HEK293 (cell line): ENCODE results near the gene IDI2.

Experiments
- AEBP2 ChIP-seq: fragments of 450-650 bp; formaldehyde crosslinking; IDR thresholded peaks from 2 replicates; pipeline ENCODE4 v1.5.1; 2016; ENCODE audit warnings: missing biosample characterization, missing genetic modification characterization, borderline replicate concordance
- ATF2 ChIP-seq: fragments of 450-650 bp; formaldehyde crosslinking; IDR thresholded peaks from 2 replicates; pipeline ENCODE4 v1.5.1; 2016; ENCODE audit warnings: missing biosample characterization, missing genetic modification characterization, low read depth
- PATZ1 ChIP-seq: fragments of 450-650 bp; formaldehyde crosslinking; IDR thresholded peaks from 2 replicates; pipeline ENCODE4 v1.5.1; 2016; ENCODE audit warnings: missing biosample characterization, missing genetic modification characterization
- PRDM2 ChIP-seq: fragments of 450-650 bp; formaldehyde crosslinking; IDR thresholded peaks from 2 replicates; pipeline ENCODE4 v1.5.1; 2016; ENCODE audit warnings: missing biosample characterization, missing genetic modification characterization, borderline replicate concordance
- TCF7L2 ChIP-seq: IDR thresholded peaks from 2 replicates; pipeline ENCODE4 v1.6.1; 2011; ENCODE audit warnings: low read depth, mild to moderate bottlenecking, inconsistent platforms, low read length, moderate library complexity, borderline replicate concordance
- ZBTB10 ChIP-seq: fragments of 450-650 bp; formaldehyde crosslinking; IDR thresholded peaks from 2 replicates; pipeline ENCODE4 v1.5.1; 2016; ENCODE audit warnings: missing biosample characterization, missing genetic modification characterization
- ZBTB20 ChIP-seq: fragments of 450-650 bp; formaldehyde crosslinking; IDR thresholded peaks from 2 replicates; pipeline ENCODE4 v1.5.1; 2016; ENCODE audit warnings: missing biosample characterization, missing genetic modification characterization
- ZEB2 ChIP-seq: fragments of 450-650 bp; formaldehyde crosslinking; IDR thresholded peaks from 2 replicates; pipeline ENCODE4 v1.5.1; 2016; ENCODE audit warnings: missing biosample characterization, missing genetic modification characterization
- ZFHX2 ChIP-seq: fragments of 450-650 bp; formaldehyde crosslinking; conservative IDR thresholded peaks from 2 replicates; pipeline ENCODE4 v1.5.1; 2016; ENCODE audit warnings: missing biosample characterization, missing genetic modification characterization
- ZNF132 ChIP-seq: fragments of 450-650 bp; formaldehyde crosslinking; IDR thresholded peaks from 2 replicates; pipeline ENCODE4 v1.5.1; 2017; ENCODE audit warnings: missing biosample characterization, missing genetic modification characterization, borderline replicate concordance
- ZNF146 ChIP-seq: fragments of 450-650 bp; formaldehyde crosslinking; IDR thresholded peaks from 2 replicates; pipeline ENCODE4 v1.5.1; 2016; ENCODE audit warnings: missing biosample characterization, missing genetic modification characterization
- ZNF175 ChIP-seq: fragments of 450-650 bp; formaldehyde crosslinking; IDR thresholded peaks from 2 replicates; pipeline ENCODE4 v1.5.1; 2016; ENCODE audit warnings: missing biosample characterization, missing genetic modification characterization
- ZNF18 ChIP-seq: fragments of 450-650 bp; formaldehyde crosslinking; IDR thresholded peaks from 2 replicates; pipeline ENCODE4 v1.5.1; 2016; ENCODE audit warnings: missing biosample characterization, missing genetic modification characterization
- ZNF248 ChIP-seq: fragments of 450-650 bp; formaldehyde crosslinking; IDR thresholded peaks from 2 replicates; pipeline ENCODE4 v1.5.1; 2017; ENCODE audit warnings: missing biosample characterization, missing genetic modification characterization
- ZNF324 ChIP-seq: fragments of 450-650 bp; formaldehyde crosslinking; IDR thresholded peaks from 2 replicates; pipeline ENCODE4 v1.5.1; 2016; ENCODE audit warnings: missing biosample characterization, missing genetic modification characterization
- ZNF610 ChIP-seq: fragments of 450-650 bp; formaldehyde crosslinking; IDR thresholded peaks from 2 replicates; pipeline ENCODE4 v1.5.1; 2016; ENCODE audit warnings: missing biosample characterization, missing genetic modification characterization, borderline replicate concordance
- ZNF624 ChIP-seq: fragments of 450-650 bp; formaldehyde crosslinking; IDR thresholded peaks from 2 replicates; pipeline ENCODE4 v1.5.1; 2017; ENCODE audit warnings: missing biosample characterization, missing genetic modification characterization
- ZXDB ChIP-seq: fragments of 450-650 bp; formaldehyde crosslinking; IDR thresholded peaks from 2 replicates; pipeline ENCODE4 v1.5.1; 2016; ENCODE audit warnings: missing biosample characterization, missing genetic modification characterization
- TF ChIP-seq, protein P1 (sequence below): fragments of 450-650 bp; formaldehyde crosslinking; IDR thresholded peaks from 2 replicates; pipeline ENCODE4 v1.5.1; 2016; ENCODE audit warnings: missing biosample characterization, missing genetic modification characterization
- TF ChIP-seq, protein P2 (sequence below): fragments of 450-650 bp; formaldehyde crosslinking; IDR thresholded peaks from 2 replicates; pipeline ENCODE4 v1.5.1; 2017; ENCODE audit warnings: missing biosample characterization, missing genetic modification characterization

The IDI2 gene

GRCh38 chr10:1048732-1049424, 23.2 kb upstream of the IDI2 start, which contains the start of gene IDI1 (continued):
- no peak for TF ChIP-seq PRDM2 (tag by site-specific recombination)
- TF ChIP-seq ZNF324 (tag by site-specific recombination), result no peak
- TF ChIP-seq ZNF624 (tag by site-specific recombination), result no peak
- peak; percentile 94 for TF ChIP-seq PATZ1 (tag by site-specific recombination)
- no peak; the same call in 1 of the 2 replicates for TF ChIP-seq ZNF610 (tag by site-specific recombination)
- TF ChIP-seq ZBTB10 (tag by site-specific recombination), result no peak
- peak; percentile 80 for TF ChIP-seq ZXDB (tag by site-specific recombination)
- TF ChIP-seq, protein P1, sequence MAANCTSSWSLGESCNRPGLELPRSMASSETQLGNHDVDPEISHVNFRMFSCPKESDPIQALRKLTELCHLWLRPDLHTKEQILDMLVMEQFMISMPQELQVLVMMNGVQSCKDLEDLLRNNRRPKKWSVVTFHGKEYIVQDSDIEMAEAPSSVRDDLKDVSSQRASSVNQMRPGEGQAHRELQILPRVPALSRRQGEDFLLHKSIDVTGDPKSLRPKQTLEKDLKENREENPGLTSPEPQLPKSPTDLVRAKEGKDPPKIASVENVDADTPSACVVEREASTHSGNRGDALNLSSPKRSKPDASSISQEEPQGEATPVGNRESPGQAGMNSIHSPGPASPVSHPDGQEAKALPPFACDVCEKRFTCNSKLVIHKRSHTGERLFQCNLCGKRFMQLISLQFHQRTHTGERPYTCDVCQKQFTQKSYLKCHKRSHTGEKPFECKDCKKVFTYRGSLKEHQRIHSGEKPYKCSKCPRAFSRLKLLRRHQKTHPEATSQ (tag by site-specific recombination), result peak; percentile 66; the same call in 1 of the 2 replicates
- TF ChIP-seq ZNF132 (tag by site-specific recombination), result no peak
- TF ChIP-seq ZNF248 (tag by site-specific recombination), result no peak
- peak; percentile 69; the same call in 1 of the 2 replicates for TF ChIP-seq TCF7L2
- no peak for TF ChIP-seq AEBP2 (tag by site-specific recombination)
- TF ChIP-seq ZNF146 (tag by site-specific recombination), result no peak
- no peak for TF ChIP-seq ZNF18 (tag by site-specific recombination)
- peak; percentile 84 for TF ChIP-seq ZFHX2
- TF ChIP-seq ZNF175 (tag by site-specific recombination), result no peak
- peak; percentile 99 for TF ChIP-seq ZEB2 (tag by site-specific recombination)
- TF ChIP-seq ZBTB20 (tag by site-specific recombination), result peak; percentile 82; the same call in 1 of the 2 replicates
- no peak for TF ChIP-seq ATF2 (tag by site-specific recombination)
- TF ChIP-seq, protein P2, sequence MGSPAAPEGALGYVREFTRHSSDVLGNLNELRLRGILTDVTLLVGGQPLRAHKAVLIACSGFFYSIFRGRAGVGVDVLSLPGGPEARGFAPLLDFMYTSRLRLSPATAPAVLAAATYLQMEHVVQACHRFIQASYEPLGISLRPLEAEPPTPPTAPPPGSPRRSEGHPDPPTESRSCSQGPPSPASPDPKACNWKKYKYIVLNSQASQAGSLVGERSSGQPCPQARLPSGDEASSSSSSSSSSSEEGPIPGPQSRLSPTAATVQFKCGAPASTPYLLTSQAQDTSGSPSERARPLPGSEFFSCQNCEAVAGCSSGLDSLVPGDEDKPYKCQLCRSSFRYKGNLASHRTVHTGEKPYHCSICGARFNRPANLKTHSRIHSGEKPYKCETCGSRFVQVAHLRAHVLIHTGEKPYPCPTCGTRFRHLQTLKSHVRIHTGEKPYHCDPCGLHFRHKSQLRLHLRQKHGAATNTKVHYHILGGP, result no peak
